Osteoblast (primary cell): Measurements from ENCODE around the gene UGT3A1. TPM values are rescaled to one million over a fixed set of nuclear protein-coding genes. Genes with fewer than 3 reads are reported as not detected.

Experiments
- DNase-seq: peaks from one replicate; pipeline ENCODE4 v3.0.0; 2011; ENCODE audit warnings: low spot score, mixed read lengths; ENCODE audit not compliant: insufficient read length; ENCODE audit errors: missing footprints
- H2AFZ ChIP-seq: 2 replicates; pipeline ENCODE4 v1.6.0; 2011; ENCODE audit warnings: mild to moderate bottlenecking, low read length
- H3K27ac ChIP-seq: 2 replicates; pipeline ENCODE4 v1.5.1; 2011; ENCODE audit warnings: mild to moderate bottlenecking, low read depth, low read length, moderate library complexity
- H3K27me3 ChIP-seq: 2 replicates; pipeline ENCODE4 v1.6.0; 2012; ENCODE audit warnings: mild to moderate bottlenecking, control low read depth, inconsistent platforms, low read length, moderate library complexity; ENCODE audit not compliant: insufficient read depth
- H3K36me3 ChIP-seq: 2 replicates; pipeline ENCODE4 v1.5.1; 2011; ENCODE audit warnings: mild to moderate bottlenecking, low read length, control low read depth, moderate library complexity; ENCODE audit not compliant: insufficient read depth
- H3K4me1 ChIP-seq: 2 replicates; pipeline ENCODE4 v1.5.1; 2011; ENCODE audit warnings: mild to moderate bottlenecking, low read length, control low read depth, moderate library complexity; ENCODE audit not compliant: insufficient read depth
- H3K4me2 ChIP-seq: 2 replicates; pipeline ENCODE4 v1.6.0; 2011; ENCODE audit warnings: mild to moderate bottlenecking, low read length; ENCODE audit not compliant: insufficient read depth
- H3K4me3 ChIP-seq: fragments of 200-600 bp; sonication (generic); 3 replicates; pipeline ENCODE4 v1.5.1; 2012; ENCODE audit warnings: mild to moderate bottlenecking, low read length, inconsistent platforms; ENCODE audit not compliant: insufficient read depth
- H3K79me2 ChIP-seq: 2 replicates; pipeline ENCODE4 v1.6.0; 2012; ENCODE audit warnings: mild to moderate bottlenecking, low read length, control low read depth, inconsistent platforms; ENCODE audit not compliant: insufficient read depth
- H3K9me3 ChIP-seq: 2 replicates; pipeline ENCODE4 v1.5.1; 2011; ENCODE audit warnings: low read depth, low read length, control low read depth
- H4K20me1 ChIP-seq: 2 replicates; pipeline ENCODE4 v1.6.0; 2012; ENCODE audit warnings: mild to moderate bottlenecking, low read length, control low read depth; ENCODE audit not compliant: insufficient read depth
- CTCF ChIP-seq: IDR thresholded peaks from 2 replicates; pipeline ENCODE4 v1.5.1; 2011; ENCODE audit warnings: mild to moderate bottlenecking, low read depth, low read length, moderate library complexity; ENCODE audit errors: extremely low read depth
- total RNA-seq: library from RNA; depleted of rRNA; stranded (reverse); fragments of >200 nt; gene quantifications from 2 replicates; pipeline ENCODE4 v1.2.3, GENCODE V29; 2012

The UGT3A1 gene
- total RNA-seq, 1 donor: not detected

GRCh38 chr5:36017004-36017403 is 25.8 kb upstream of the UGT3A1 start:
- no peak for TF ChIP-seq CTCF
- H3K36me3 ChIP-seq: no peaks in the 10 kb centered on the region
- no peaks in the 10 kb centered on the region for H3K4me1 ChIP-seq
- H4K20me1 ChIP-seq: no peaks in the 10 kb centered on the region
- no peak overlapping the region for H2AFZ ChIP-seq
- H3K4me3 ChIP-seq: no peak overlapping the region
- no peak overlapping the region for H3K4me2 ChIP-seq
- no peaks in the 10 kb centered on the region for H3K9me3 ChIP-seq
- H3K27ac ChIP-seq: no peak overlapping the region
- no peaks in the 10 kb centered on the region for H3K79me2 ChIP-seq
- no peaks in the 10 kb centered on the region for H3K27me3 ChIP-seq
- DNase-seq: no peak

- H2AFZ ChIP-seq: no peak overlapping the region
- no peaks in the 10 kb centered on the region for H3K36me3 ChIP-seq
- H3K4me2 ChIP-seq: no peak overlapping the region
- no peaks in the 10 kb centered on the region for H3K27me3 ChIP-seq
- no peaks in the 10 kb centered on the region for H3K9me3 ChIP-seq
- no peak overlapping the region for H3K4me3 ChIP-seq
- DNase-seq: no peak
- no peak overlapping the region for H3K27ac ChIP-seq
- no peaks in the 10 kb centered on the region for H3K79me2 ChIP-seq
- no peaks in the 10 kb centered on the region for H3K4me1 ChIP-seq
- H4K20me1 ChIP-seq: no peaks in the 10 kb centered on the region
- no peak for TF ChIP-seq CTCF
Measured at GRCh38 chr5:36013182-36013581, 22.0 kb upstream of the UGT3A1 start.

GRCh38 chr5:36009698-36010097 is 18.5 kb upstream of the UGT3A1 start:
- no peaks in the 10 kb centered on the region for H4K20me1 ChIP-seq
- H3K27me3 ChIP-seq: no peaks in the 10 kb centered on the region
- H3K79me2 ChIP-seq: no peaks in the 10 kb centered on the region
- no peaks in the 10 kb centered on the region for H3K9me3 ChIP-seq
- DNase-seq: no peak
- no peak overlapping the region for H3K4me2 ChIP-seq
- H3K27ac ChIP-seq: no peak overlapping the region
- no peak overlapping the region for H3K4me3 ChIP-seq
- no peak for TF ChIP-seq CTCF
- no peaks in the 10 kb centered on the region for H3K4me1 ChIP-seq
- H3K36me3 ChIP-seq: no peaks in the 10 kb centered on the region
- H2AFZ ChIP-seq: no peak overlapping the region

GRCh38 chr5:36007366-36007765 is 16.2 kb upstream of the UGT3A1 start:
- DNase-seq: no peak
- H3K79me2 ChIP-seq: no peaks in the 10 kb centered on the region
- H4K20me1 ChIP-seq: no peaks in the 10 kb centered on the region
- H3K4me3 ChIP-seq: no peak overlapping the region
- no peaks in the 10 kb centered on the region for H3K4me1 ChIP-seq
- H2AFZ ChIP-seq: no peak overlapping the region
- H3K4me2 ChIP-seq: no peak overlapping the region
- no peaks in the 10 kb centered on the region for H3K9me3 ChIP-seq
- no peaks in the 10 kb centered on the region for H3K27me3 ChIP-seq
- no peak for TF ChIP-seq CTCF
- H3K36me3 ChIP-seq: no peaks in the 10 kb centered on the region
- no peak overlapping the region for H3K27ac ChIP-seq
